HL-60/S4 (cell line): Measurements from ENCODE around the gene ABCB9.

Source experiments
- in situ Hi-C: fragments of 300-500 bp; cut with MboI; formaldehyde crosslinking; loops from 2 replicates; pipeline ENCODE4 v1.14.3; 2022; ENCODE audit warnings: low sequenced_read_pairs

Gene ABCB9

GRCh38 chr12:122995503-122996187 is 29.4 kb upstream of the ABCB9 start:
- in situ Hi-C loops, result no loop called here

- in situ Hi-C loops, result no loop called here
These were observed 28.7 kb upstream of the ABCB9 start for GRCh38 chr12:122994781-122995502.

GRCh38 chr12:122994140-122994675 is 27.9 kb upstream of the ABCB9 start:
- in situ Hi-C loops, result no loop called here

- in situ Hi-C loops, result no loop called here
These were observed 26.1 kb upstream of the ABCB9 start for GRCh38 chr12:122992386-122992785.

GRCh38 chr12:122991623-122992275 is 25.5 kb upstream of the ABCB9 start:
- in situ Hi-C loops, result no loop called here

- in situ Hi-C loops, result no loop called here
These were observed 24.8 kb upstream of the ABCB9 start for GRCh38 chr12:122990961-122991622.

GRCh38 chr12:122990561-122990960 is 24.3 kb upstream of the ABCB9 start:
- in situ Hi-C loops, result no loop called here

- in situ Hi-C loops, result no loop called here
These were observed 23.7 kb upstream of the ABCB9 start for GRCh38 chr12:122989874-122990419.

- in situ Hi-C loops, result no loop called here
These were observed 23.1 kb upstream of the ABCB9 start for GRCh38 chr12:122989225-122989839.

- in situ Hi-C loops, result no loop called here
These were observed 22.4 kb upstream of the ABCB9 start for GRCh38 chr12:122988612-122989212.

- in situ Hi-C loops, result no loop called here
These were observed 21.8 kb upstream of the ABCB9 start for GRCh38 chr12:122988036-122988435.

GRCh38 chr12:122987086-122987951 is 21.1 kb upstream of the ABCB9 start:
- in situ Hi-C loops, result no loop called here

- in situ Hi-C loops, result no loop called here
These were observed 20.1 kb upstream of the ABCB9 start for GRCh38 chr12:122986258-122986871.

GRCh38 chr12:122985338-122986257 is 19.3 kb upstream of the ABCB9 start:
- in situ Hi-C loops, result no loop called here

GRCh38 chr12:122984612-122985337 is 18.5 kb upstream of the ABCB9 start:
- in situ Hi-C loops, result no loop called here

GRCh38 chr12:122983789-122984515 is 17.7 kb upstream of the ABCB9 start:
- in situ Hi-C loops, result no loop called here
